Esophagus muscularis mucosa (tissue), 4 donors: ENCODE data around the gene CDK14. TPM values are rescaled to one million over a fixed set of nuclear protein-coding genes. Genes with fewer than 3 reads are reported as not detected.

Experiments
- DNase-seq: peaks from one replicate; pipeline ENCODE4 v3.0.0-alpha.2; 2017; ENCODE audit errors: extremely low spot score
- H3K27ac ChIP-seq, 4 donors: fragments of 200-600 bp; sonication (generic); replicated peaks in 1 of 4; 1 replicate in 3 of 4; 2 replicates in 1 of 4; pipeline ENCODE4 v1.5.1; 2016 to 2019; ENCODE audit warnings: mild to moderate bottlenecking in 1 of 4
- H3K27me3 ChIP-seq, 4 donors: fragments of 200-600 bp; sonication (generic); one replicate each; pipeline versions ENCODE4 v1.5.1 to v1.6.0; 2016 to 2019
- H3K36me3 ChIP-seq, 4 donors: fragments of 200-600 bp; sonication (generic); one replicate each; pipeline ENCODE4 v1.5.1; 2016 to 2019
- H3K4me1 ChIP-seq, 4 donors: fragments of 200-600 bp; sonication (generic); one replicate each; pipeline ENCODE4 v1.5.1; 2016 to 2019
- H3K4me3 ChIP-seq, 4 donors: fragments of 200-600 bp; sonication (generic); 1 replicate in 2 of 4; 2 replicates in 2 of 4; pipeline ENCODE4 v1.5.1; 2016 to 2019; ENCODE audit warnings: mild to moderate bottlenecking in 4 of 4, moderate library complexity in 1 of 4
- H3K9me3 ChIP-seq, 4 donors: fragments of 200-600 bp; sonication (generic); 1 replicate in 3 of 4; 2 replicates in 1 of 4; pipeline ENCODE4 v1.5.1; 2016 to 2019
- CTCF ChIP-seq, 3 experiments: fragments of 200-600 bp in 2 of 3; fragments of 450-650 bp in 1 of 3; sonication (generic) in 2 of 3; IDR thresholded peaks; one replicate each; pipeline ENCODE4 v1.5.1; 2017 to 2019; ENCODE audit warnings: antibody characterized with exemption in 3 of 3, mild to moderate bottlenecking in 2 of 3, moderate library complexity in 1 of 3
- EP300 ChIP-seq: sonication (generic); formaldehyde crosslinking; IDR thresholded peaks from one replicate; pipeline ENCODE4 v1.6.1; 2017; ENCODE audit warnings: antibody characterized with exemption
- POLR2A ChIP-seq: fragments of 450-650 bp; IDR thresholded peaks from one replicate; pipeline ENCODE4 v1.6.1; 2017; ENCODE audit warnings: antibody characterized with exemption, moderate library complexity, mild to moderate bottlenecking, low read depth
- POLR2AphosphoS5 ChIP-seq, 2 donors: sonication (generic); formaldehyde crosslinking; IDR thresholded peaks; one replicate each; pipeline ENCODE4 v1.6.1; 2017; ENCODE audit warnings: antibody characterized with exemption in 2 of 2
- WGBS: methylation state at CpG from one replicate; pipeline ENCODE4 v1.1.5; 2018; 5-methylcytosine and 5-hydroxymethylcytosine counted together
- intact Hi-C: fragments of 100-400 bp; cut with DNase I; formaldehyde crosslinking; loops from one replicate; pipeline ENCODE4 v1.15.1; 2023
- total RNA-seq, 4 donors: library from RNA; depleted of rRNA; stranded (reverse); fragments of >200 nt; gene quantifications; one replicate each; pipeline versions ENCODE4 v1.1.0 to v1.2.1, GENCODE V29; 2016

Gene CDK14
- total RNA-seq, 4 donors from 2014 or later: 9.6 to 17.7 (median 14.3) TPM

GRCh38 chr7:91064052-91064451, 467.9 kb downstream of the CDK14 start:
- Histone ChIP-seq H3K4me1 (peaks cover 0 to 18% (median 13%) of the 10 kb centered on the region in 4 donors), H3K36me3 (no peaks in the 10 kb centered on the region), H3K27ac (no peak overlapping the region), H3K9me3 (no peaks in the 10 kb centered on the region), H3K27me3 (no peaks in the 10 kb centered on the region), H3K4me3 (no peak overlapping the region)
- no peak for TF ChIP-seq EP300
- WGBS: 85% methylated on average over 2 of the region's 2 CpGs
- intact Hi-C loops: no loop called here
- no peak for DNase-seq

- 89% methylated on average over 2 of the region's 2 CpGs for WGBS
- H3K27ac ChIP-seq: no peak overlapping the region
- H3K36me3 ChIP-seq: no peaks in the 10 kb centered on the region
- DNase-seq: no peak
- peaks cover 0 to 18% (median 13%) of the 10 kb centered on the region in 4 donors for H3K4me1 ChIP-seq
- H3K27me3 ChIP-seq: no peaks in the 10 kb centered on the region
- intact Hi-C loops: no loop called here
- TF ChIP-seq EP300 (no peak), POLR2AphosphoS5 (IDR thresholded peaks at IDR 0.05) (no peak), CTCF (IDR thresholded peaks at IDR 0.05) (no peak), POLR2A (no peak)
- no peaks in the 10 kb centered on the region for H3K9me3 ChIP-seq
- no peak overlapping the region for H3K4me3 ChIP-seq
Observed at GRCh38 chr7:91064938-91065337, 468.8 kb downstream of the CDK14 start.

- no peak for TF ChIP-seq CTCF (IDR thresholded peaks at IDR 0.05)
- TF ChIP-seq POLR2A: no peak
- TF ChIP-seq POLR2AphosphoS5 (IDR thresholded peaks at IDR 0.05): no peak
- TF ChIP-seq EP300: no peak
- Histone ChIP-seq H3K27ac (no peak overlapping the region), H3K9me3 (no peaks in the 10 kb centered on the region), H3K36me3 (no peaks in the 10 kb centered on the region), H3K4me1 (peaks cover 0 to 18% (median 13%) of the 10 kb centered on the region in 4 donors), H3K4me3 (no peak overlapping the region), H3K27me3 (no peaks in the 10 kb centered on the region)
- DNase-seq: no peak
- 55% methylated on average over 4 of the region's 4 CpGs for WGBS
- intact Hi-C loops: no loop called here
Observed at GRCh38 chr7:91066627-91067026, 470.5 kb downstream of the CDK14 start.

- Histone ChIP-seq H3K9me3 (no peaks in the 10 kb centered on the region), H3K4me1 (peaks cover 0 to 18% (median 13%) of the 10 kb centered on the region in 4 donors), H3K27me3 (no peaks in the 10 kb centered on the region), H3K27ac (no peak overlapping the region), H3K36me3 (no peaks in the 10 kb centered on the region), H3K4me3 (no peak overlapping the region)
- no peak for TF ChIP-seq EP300
- no peak for TF ChIP-seq CTCF (IDR thresholded peaks at IDR 0.05)
- TF ChIP-seq POLR2A: no peak
- no peak for TF ChIP-seq POLR2AphosphoS5 (IDR thresholded peaks at IDR 0.05)
- intact Hi-C loops: no loop called here
- no peak for DNase-seq
- WGBS: 37% methylated on average over 3 of the region's 3 CpGs
Observed at GRCh38 chr7:91067242-91067641, 471.1 kb downstream of the CDK14 start.

- H3K27ac ChIP-seq: no peak overlapping the region
- TF ChIP-seq CTCF (IDR thresholded peaks at IDR 0.05) (no peak), POLR2AphosphoS5 (IDR thresholded peaks at IDR 0.05) (no peak), POLR2A (no peak), EP300 (no peak)
- H3K9me3 ChIP-seq: no peaks in the 10 kb centered on the region
- no peaks in the 10 kb centered on the region for H3K36me3 ChIP-seq
- no peak for DNase-seq
- peaks cover 0 to 18% (median 13%) of the 10 kb centered on the region in 4 donors for H3K4me1 ChIP-seq
- WGBS: 87% methylated on average over 5 of the region's 5 CpGs
- no peaks in the 10 kb centered on the region for H3K27me3 ChIP-seq
- H3K4me3 ChIP-seq: no peak overlapping the region
- intact Hi-C loops: no loop called here
Observed at GRCh38 chr7:91068136-91068795, 472.1 kb downstream of the CDK14 start.
